Activated T-cell treated with anti-CD3 and anti-CD28 coated beads, Interleukin-2, amount 50 U/mL, for 1 hour (primary cell): ENCODE results near the gene SLC35A3.
"Not testable (repeated sequence)": the region's sequence is repeated elsewhere in the genome, so short reads cannot be mapped to it uniquely, and the experiment has no call there.

Experiments
- DNase-seq: peaks from one replicate; pipeline ENCODE4 v3.0.0-alpha.2; 2020

Gene SLC35A3

GRCh38 chr1:99975529-99975928 is 5.7 kb downstream of the SLC35A3 start:
- DNase-seq: no peak

GRCh38 chr1:99977326-99977725 is 7.5 kb downstream of the SLC35A3 start:
- DNase-seq: not testable (repeated sequence)

GRCh38 chr1:99978218-99978617 is 8.4 kb downstream of the SLC35A3 start:
- no peak for DNase-seq

- no peak for DNase-seq
These were observed 9.3 kb downstream of the SLC35A3 start for GRCh38 chr1:99979091-99979490.

GRCh38 chr1:99980928-99981327 is 11.1 kb downstream of the SLC35A3 start:
- DNase-seq: no peak

GRCh38 chr1:99986656-99987225 is 16.9 kb downstream of the SLC35A3 start:
- DNase-seq: no peak

- DNase-seq: no peak
These were observed 18.5 kb downstream of the SLC35A3 start for GRCh38 chr1:99988210-99988765.

- DNase-seq: no peak
These were observed 22.4 kb downstream of the SLC35A3 start for GRCh38 chr1:99992044-99992722.

- DNase-seq: no peak
These were observed 23.1 kb downstream of the SLC35A3 start for GRCh38 chr1:99992760-99993467.

- DNase-seq: no peak
These were observed 23.7 kb downstream of the SLC35A3 start for GRCh38 chr1:99993468-99993845.

GRCh38 chr1:99994496-99994895 is 24.7 kb downstream of the SLC35A3 start:
- no peak for DNase-seq

GRCh38 chr1:99996951-99997350 is 27.2 kb downstream of the SLC35A3 start:
- DNase-seq: no peak

GRCh38 chr1:100001462-100001861 is 31.7 kb downstream of the SLC35A3 start:
- DNase-seq: no peak

- DNase-seq: no peak
These were observed 35.6 kb downstream of the SLC35A3 start for GRCh38 chr1:100005424-100005823.

- no peak for DNase-seq
These were observed 36.9 kb downstream of the SLC35A3 start for GRCh38 chr1:100006688-100007087.

- DNase-seq: no peak
These were observed 39.7 kb downstream of the SLC35A3 start for GRCh38 chr1:100009458-100009857.

GRCh38 chr1:100010804-100011203 is 41.0 kb downstream of the SLC35A3 start:
- DNase-seq: no peak

- DNase-seq: no peak
These were observed 49.4 kb downstream of the SLC35A3 start for GRCh38 chr1:100019220-100019619.

GRCh38 chr1:100023482-100023881 is 53.7 kb downstream of the SLC35A3 start:
- DNase-seq: no peak

- no peak for DNase-seq
These were observed 57.4 kb downstream of the SLC35A3 start for GRCh38 chr1:100027212-100027611.

GRCh38 chr1:100028765-100029164 is 59.0 kb downstream of the SLC35A3 start:
- DNase-seq: no peak

- DNase-seq: no peak
These were observed 64.7 kb downstream of the SLC35A3 start for GRCh38 chr1:100034470-100034869.

- DNase-seq: no peak
These were observed 65.4 kb downstream of the SLC35A3 start for GRCh38 chr1:100035214-100035613.
